MM.1S (cell line): ENCODE data around the gene DLX2.
"Not testable (repeated sequence)": the region's sequence is repeated elsewhere in the genome, so short reads cannot be mapped to it uniquely, and the experiment has no call there.

Experiments used
- DNase-seq: peaks from one replicate; pipeline ENCODE4 v3.0.0-alpha.2; 2015
- H2AFZ ChIP-seq: fragments of 300-600 bp; sonication (generic); 2 replicates; pipeline ENCODE4 v1.6.0; 2016; ENCODE audit warnings: antibody characterized with exemption, low read length
- H3F3A ChIP-seq: fragments of 300-600 bp; sonication (generic); 2 replicates; pipeline ENCODE4 v1.6.1; 2016; ENCODE audit warnings: mild to moderate bottlenecking, antibody characterized with exemption, low read length, moderate library complexity, mixed read lengths; ENCODE audit not compliant: insufficient read depth
- H3K27ac ChIP-seq: fragments of 300-600 bp; sonication (generic); 2 replicates; pipeline ENCODE4 v1.5.1; 2016; ENCODE audit warnings: mild to moderate bottlenecking, low read length
- H3K27me3 ChIP-seq: fragments of 300-600 bp; sonication (generic); replicated peaks from 2 replicates; pipeline ENCODE4 v1.6.0; 2016; ENCODE audit warnings: low read length; ENCODE audit not compliant: insufficient read depth
- H3K36me3 ChIP-seq: fragments of 300-600 bp; sonication (generic); replicated peaks from 2 replicates; pipeline ENCODE4 v1.6.1; 2016; ENCODE audit warnings: mild to moderate bottlenecking, low read length, mixed read lengths; ENCODE audit not compliant: insufficient read depth
- H3K4me1 ChIP-seq: fragments of 300-600 bp; sonication (generic); 2 replicates; pipeline ENCODE4 v1.6.1; 2016; ENCODE audit warnings: low read length, mixed read lengths
- H3K4me2 ChIP-seq: fragments of 300-600 bp; sonication (generic); 2 replicates; pipeline ENCODE4 v1.6.0; 2016; ENCODE audit warnings: low read depth, low read length
- H3K4me3 ChIP-seq: fragments of 300-600 bp; sonication (generic); 2 replicates; pipeline ENCODE4 v1.5.1; 2016; ENCODE audit warnings: low read length, mixed read lengths
- H3K79me2 ChIP-seq: fragments of 300-600 bp; sonication (generic); 2 replicates; pipeline ENCODE4 v1.6.1; 2016; ENCODE audit warnings: mixed run types, low read length, mixed read lengths
- H3K9ac ChIP-seq: fragments of 300-600 bp; sonication (generic); 2 replicates; pipeline ENCODE4 v1.6.1; 2016; ENCODE audit warnings: low read length, mixed read lengths
- H3K9me2 ChIP-seq: fragments of 300-600 bp; sonication (generic); replicated peaks from 2 replicates; pipeline ENCODE4 v1.6.1; 2016; ENCODE audit warnings: mild to moderate bottlenecking, low read length, mixed read lengths; ENCODE audit not compliant: insufficient read depth
- H3K9me3 ChIP-seq: fragments of 300-600 bp; sonication (generic); replicated peaks from 2 replicates; pipeline ENCODE4 v1.6.1; 2016; ENCODE audit warnings: mild to moderate bottlenecking, low read length, mixed read lengths; ENCODE audit not compliant: insufficient read depth
- H4K20me1 ChIP-seq: fragments of 300-600 bp; sonication (generic); 2 replicates; pipeline ENCODE4 v1.6.1; 2016; ENCODE audit warnings: mild to moderate bottlenecking, low read length, moderate library complexity, mixed read lengths; ENCODE audit not compliant: insufficient read depth
- EZH2 ChIP-seq: fragments of 300-600 bp; sonication (generic); optimal IDR thresholded peaks from 2 replicates; pipeline ENCODE3; 2017; ENCODE audit warnings: low read depth, mild to moderate bottlenecking, antibody characterized with exemption, low read length, mixed read lengths
- EZH2phosphoT487 ChIP-seq: fragments of 300-600 bp; sonication (generic); IDR thresholded peaks from 2 replicates; pipeline ENCODE4 v1.6.1; 2018; ENCODE audit warnings: antibody characterized with exemption, low read length
- TF ChIP-seq, protein P1 (sequence below): fragments of 300-600 bp; sonication (generic); IDR thresholded peaks from 2 replicates; pipeline ENCODE4 v1.5.1; 2016; ENCODE audit warnings: antibody characterized with exemption, low read length, mixed read lengths

Gene DLX2

DNA sequence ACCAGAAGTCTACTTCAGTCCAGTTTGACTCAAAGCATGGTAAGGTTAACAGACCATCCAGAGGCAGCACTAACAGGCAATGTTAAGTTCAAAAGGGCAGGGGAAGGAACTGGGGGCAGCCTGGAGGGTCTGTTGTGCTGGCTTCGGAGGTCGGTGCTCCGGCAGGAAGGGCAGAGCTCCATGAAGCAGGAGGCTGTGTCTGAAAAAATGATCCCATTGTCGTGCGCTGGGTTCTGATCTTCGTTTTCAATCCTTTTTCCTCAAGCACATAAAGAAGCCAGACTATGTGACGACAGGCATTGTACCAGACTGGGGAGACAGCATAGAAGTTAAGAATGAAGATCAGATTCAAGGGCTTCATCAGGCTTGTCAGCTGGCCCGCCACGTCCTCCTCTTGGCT lies 39.3 kb downstream of the DLX2 start:
- H4K20me1 ChIP-seq = no peaks in the 10 kb centered on the region
- no peaks in the 10 kb centered on the region for H3K36me3 ChIP-seq
- H3K4me2 ChIP-seq = no peak overlapping the region
- H3K27ac ChIP-seq = no peak overlapping the region
- no peak overlapping the region for H3K4me3 ChIP-seq
- H3K9ac ChIP-seq = no peak overlapping the region
- H3K4me1 ChIP-seq = no peaks in the 10 kb centered on the region
- H3K27me3 ChIP-seq = no peaks in the 10 kb centered on the region
- H3K79me2 ChIP-seq = no peaks in the 10 kb centered on the region
- no peaks in the 10 kb centered on the region for H3K9me3 ChIP-seq
- H2AFZ ChIP-seq = no peak overlapping the region
- H3K9me2 ChIP-seq = no peaks in the 10 kb centered on the region
- TF ChIP-seq, protein P1, sequence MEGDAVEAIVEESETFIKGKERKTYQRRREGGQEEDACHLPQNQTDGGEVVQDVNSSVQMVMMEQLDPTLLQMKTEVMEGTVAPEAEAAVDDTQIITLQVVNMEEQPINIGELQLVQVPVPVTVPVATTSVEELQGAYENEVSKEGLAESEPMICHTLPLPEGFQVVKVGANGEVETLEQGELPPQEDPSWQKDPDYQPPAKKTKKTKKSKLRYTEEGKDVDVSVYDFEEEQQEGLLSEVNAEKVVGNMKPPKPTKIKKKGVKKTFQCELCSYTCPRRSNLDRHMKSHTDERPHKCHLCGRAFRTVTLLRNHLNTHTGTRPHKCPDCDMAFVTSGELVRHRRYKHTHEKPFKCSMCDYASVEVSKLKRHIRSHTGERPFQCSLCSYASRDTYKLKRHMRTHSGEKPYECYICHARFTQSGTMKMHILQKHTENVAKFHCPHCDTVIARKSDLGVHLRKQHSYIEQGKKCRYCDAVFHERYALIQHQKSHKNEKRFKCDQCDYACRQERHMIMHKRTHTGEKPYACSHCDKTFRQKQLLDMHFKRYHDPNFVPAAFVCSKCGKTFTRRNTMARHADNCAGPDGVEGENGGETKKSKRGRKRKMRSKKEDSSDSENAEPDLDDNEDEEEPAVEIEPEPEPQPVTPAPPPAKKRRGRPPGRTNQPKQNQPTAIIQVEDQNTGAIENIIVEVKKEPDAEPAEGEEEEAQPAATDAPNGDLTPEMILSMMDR = no peak
- no peak for TF ChIP-seq EZH2
- TF ChIP-seq EZH2phosphoT487 = no peak
- H3F3A ChIP-seq = no peaks in the 10 kb centered on the region
- no peak for DNase-seq

GRCh38 chr2:172062402-172063004 lies 40.2 kb downstream of the DLX2 start:
- Histone ChIP-seq H2AFZ (no peak overlapping the region), H3K79me2 (no peaks in the 10 kb centered on the region), H3K27me3 (no peaks in the 10 kb centered on the region), H3K36me3 (no peaks in the 10 kb centered on the region), H3K9me3 (no peaks in the 10 kb centered on the region), H3F3A (no peaks in the 10 kb centered on the region), H3K4me1 (no peaks in the 10 kb centered on the region), H3K4me2 (no peak overlapping the region), H3K9me2 (no peaks in the 10 kb centered on the region), H3K9ac (no peak overlapping the region), H4K20me1 (no peaks in the 10 kb centered on the region), H3K4me3 (no peak overlapping the region), H3K27ac (no peak overlapping the region)
- DNase-seq = no peak
- TF ChIP-seq EZH2 = no peak

DNA sequence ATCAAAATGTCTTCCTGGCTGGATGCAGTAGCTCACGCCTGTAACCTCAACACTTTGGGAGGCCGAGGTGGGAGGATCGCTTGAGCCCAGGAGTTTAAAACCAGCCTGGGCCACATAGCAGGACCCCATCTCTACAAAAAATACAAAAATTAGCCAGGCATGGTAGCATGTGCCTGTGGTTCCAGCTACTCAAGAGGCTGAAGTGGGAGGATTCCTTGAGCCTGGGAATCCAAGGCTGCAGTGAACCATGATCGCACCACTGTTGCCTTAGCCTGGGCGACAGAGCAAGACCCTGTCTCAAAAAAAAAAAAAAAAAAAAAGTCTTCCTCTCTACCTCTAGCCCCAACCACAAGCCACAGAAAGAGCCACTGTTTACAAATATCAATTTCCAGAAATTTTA lies 42.6 kb downstream of the DLX2 start:
- H3K79me2 ChIP-seq, H3K4me3 ChIP-seq, H3K36me3 ChIP-seq, H3K27ac ChIP-seq, H3K4me2 ChIP-seq, H2AFZ ChIP-seq, H4K20me1 ChIP-seq, H3K9me2 ChIP-seq, H3K9ac ChIP-seq, H3K9me3 ChIP-seq, H3F3A ChIP-seq, DNase-seq, H3K4me1 ChIP-seq, H3K27me3 ChIP-seq: not testable (repeated sequence)

GRCh38 chr2:172058660-172059059 lies 44.0 kb downstream of the DLX2 start:
- no peaks in the 10 kb centered on the region for H3K27me3 ChIP-seq
- no peaks in the 10 kb centered on the region for H3K9me3 ChIP-seq
- no peaks in the 10 kb centered on the region for H3K79me2 ChIP-seq
- H3K9me2 ChIP-seq = no peaks in the 10 kb centered on the region
- H4K20me1 ChIP-seq = no peaks in the 10 kb centered on the region
- no peaks in the 10 kb centered on the region for H3F3A ChIP-seq
- no peak overlapping the region for H2AFZ ChIP-seq
- TF ChIP-seq EZH2 (no peak), EZH2phosphoT487 (no peak)
- TF ChIP-seq, protein P1 = no peak
- no peaks in the 10 kb centered on the region for H3K36me3 ChIP-seq
- H3K27ac ChIP-seq = no peak overlapping the region
- no peaks in the 10 kb centered on the region for H3K4me1 ChIP-seq
- DNase-seq = no peak
- no peak overlapping the region for H3K9ac ChIP-seq
- H3K4me2 ChIP-seq = no peak overlapping the region
- no peak overlapping the region for H3K4me3 ChIP-seq
